ENCODE results near the gene AMN. TPM values are rescaled to one million over a fixed set of nuclear protein-coding genes. Genes with fewer than 3 reads are reported as not detected.

The AMN gene
- total and polyA plus RNA-seq, 2 experiments from 2014 or later = 0.69 to 1.2 TPM

GRCh38 chr14:102891111-102891510 is 31.4 kb upstream of the AMN start:
- ATAC-seq (peak; percentile 80), DNase-seq (ENCODE audit: low spot score) (peak; percentile 33)
- no peaks in the 10 kb centered on the region for H3K36me3 ChIP-seq (ENCODE audit: insufficient read depth)
- Mint-ChIP-seq H3K27ac (no peak overlapping the region), H3K9me3 (no peaks in the 10 kb centered on the region), H3K4me1 (peaks cover 6% of the 10 kb centered on the region; the same call in 1 of the 3 replicates), H3K4me3 (no peak overlapping the region), H3K36me3 (ENCODE audit: low read depth) (no peaks in the 10 kb centered on the region), H3K27me3 (ENCODE audit: insufficient read depth, low read depth, poor library complexity) (no peaks in the 10 kb centered on the region)
- no peak overlapping the region for H3K4me2 ChIP-seq
- H3K27me3 ChIP-seq (ENCODE audit: insufficient read depth) = no peaks in the 10 kb centered on the region
- no peak for TF ChIP-seq EZH2 (IDR thresholded peaks at IDR 0.05; ENCODE audit: low read depth, unreplicated experiment)
- TF ChIP-seq NANOG (IDR thresholded peaks at IDR 0.05; ENCODE audit: borderline replicate concordance) = no peak
- no peak for TF ChIP-seq CTCF (conservative IDR thresholded peaks at IDR 0.05; ENCODE audit: low read depth in 2 of 2)
- TF ChIP-seq, protein P1, sequence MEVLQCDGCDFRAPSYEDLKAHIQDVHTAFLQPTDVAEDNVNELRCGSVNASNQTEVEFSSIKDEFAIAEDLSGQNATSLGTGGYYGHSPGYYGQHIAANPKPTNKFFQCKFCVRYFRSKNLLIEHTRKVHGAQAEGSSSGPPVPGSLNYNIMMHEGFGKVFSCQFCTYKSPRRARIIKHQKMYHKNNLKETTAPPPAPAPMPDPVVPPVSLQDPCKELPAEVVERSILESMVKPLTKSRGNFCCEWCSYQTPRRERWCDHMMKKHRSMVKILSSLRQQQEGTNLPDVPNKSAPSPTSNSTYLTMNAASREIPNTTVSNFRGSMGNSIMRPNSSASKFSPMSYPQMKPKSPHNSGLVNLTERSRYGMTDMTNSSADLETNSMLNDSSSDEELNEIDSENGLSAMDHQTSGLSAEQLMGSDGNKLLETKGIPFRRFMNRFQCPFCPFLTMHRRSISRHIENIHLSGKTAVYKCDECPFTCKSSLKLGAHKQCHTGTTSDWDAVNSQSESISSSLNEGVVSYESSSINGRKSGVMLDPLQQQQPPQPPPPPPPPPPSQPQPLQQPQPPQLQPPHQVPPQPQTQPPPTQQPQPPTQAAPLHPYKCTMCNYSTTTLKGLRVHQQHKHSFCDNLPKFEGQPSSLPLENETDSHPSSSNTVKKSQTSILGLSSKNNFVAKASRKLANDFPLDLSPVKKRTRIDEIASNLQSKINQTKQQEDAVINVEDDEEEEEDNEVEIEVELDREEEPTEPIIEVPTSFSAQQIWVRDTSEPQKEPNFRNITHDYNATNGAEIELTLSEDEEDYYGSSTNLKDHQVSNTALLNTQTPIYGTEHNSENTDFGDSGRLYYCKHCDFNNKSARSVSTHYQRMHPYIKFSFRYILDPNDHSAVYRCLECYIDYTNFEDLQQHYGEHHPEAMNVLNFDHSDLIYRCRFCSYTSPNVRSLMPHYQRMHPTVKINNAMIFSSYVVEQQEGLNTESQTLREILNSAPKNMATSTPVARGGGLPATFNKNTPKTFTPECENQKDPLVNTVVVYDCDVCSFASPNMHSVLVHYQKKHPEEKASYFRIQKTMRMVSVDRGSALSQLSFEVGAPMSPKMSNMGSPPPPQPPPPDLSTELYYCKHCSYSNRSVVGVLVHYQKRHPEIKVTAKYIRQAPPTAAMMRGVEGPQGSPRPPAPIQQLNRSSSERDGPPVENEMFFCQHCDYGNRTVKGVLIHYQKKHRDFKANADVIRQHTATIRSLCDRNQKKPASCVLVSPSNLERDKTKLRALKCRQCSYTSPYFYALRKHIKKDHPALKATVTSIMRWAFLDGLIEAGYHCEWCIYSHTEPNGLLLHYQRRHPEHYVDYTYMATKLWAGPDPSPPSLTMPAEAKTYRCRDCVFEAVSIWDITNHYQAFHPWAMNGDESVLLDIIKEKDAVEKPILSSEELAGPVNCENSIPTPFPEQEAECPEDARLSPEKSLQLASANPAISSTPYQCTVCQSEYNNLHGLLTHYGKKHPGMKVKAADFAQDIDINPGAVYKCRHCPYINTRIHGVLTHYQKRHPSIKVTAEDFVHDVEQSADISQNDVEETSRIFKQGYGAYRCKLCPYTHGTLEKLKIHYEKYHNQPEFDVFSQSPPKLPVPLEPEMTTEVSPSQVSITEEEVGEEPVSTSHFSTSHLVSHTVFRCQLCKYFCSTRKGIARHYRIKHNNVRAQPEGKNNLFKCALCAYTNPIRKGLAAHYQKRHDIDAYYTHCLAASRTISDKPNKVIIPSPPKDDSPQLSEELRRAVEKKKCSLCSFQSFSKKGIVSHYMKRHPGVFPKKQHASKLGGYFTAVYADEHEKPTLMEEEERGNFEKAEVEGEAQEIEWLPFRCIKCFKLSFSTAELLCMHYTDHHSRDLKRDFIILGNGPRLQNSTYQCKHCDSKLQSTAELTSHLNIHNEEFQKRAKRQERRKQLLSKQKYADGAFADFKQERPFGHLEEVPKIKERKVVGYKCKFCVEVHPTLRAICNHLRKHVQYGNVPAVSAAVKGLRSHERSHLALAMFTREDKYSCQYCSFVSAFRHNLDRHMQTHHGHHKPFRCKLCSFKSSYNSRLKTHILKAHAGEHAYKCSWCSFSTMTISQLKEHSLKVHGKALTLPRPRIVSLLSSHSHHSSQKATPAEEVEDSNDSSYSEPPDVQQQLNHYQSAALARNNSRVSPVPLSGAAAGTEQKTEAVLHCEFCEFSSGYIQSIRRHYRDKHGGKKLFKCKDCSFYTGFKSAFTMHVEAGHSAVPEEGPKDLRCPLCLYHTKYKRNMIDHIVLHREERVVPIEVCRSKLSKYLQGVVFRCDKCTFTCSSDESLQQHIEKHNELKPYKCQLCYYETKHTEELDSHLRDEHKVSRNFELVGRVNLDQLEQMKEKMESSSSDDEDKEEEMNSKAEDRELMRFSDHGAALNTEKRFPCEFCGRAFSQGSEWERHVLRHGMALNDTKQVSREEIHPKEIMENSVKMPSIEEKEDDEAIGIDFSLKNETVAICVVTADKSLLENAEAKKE (CRISPR knock-in tag; IDR thresholded peaks at IDR 0.05) = no peak
- TF ChIP-seq STAT1 (IDR thresholded peaks at IDR 0.05; ENCODE audit: unreplicated experiment) = no peak
- TF ChIP-seq CREB1 (CRISPR knock-in tag; IDR thresholded peaks at IDR 0.05; ENCODE audit: low read depth) = no peak
- TF ChIP-seq REST (IDR thresholded peaks at IDR 0.05; ENCODE audit: unreplicated experiment) = no peak
- TF ChIP-seq POLR2AphosphoS5 (IDR thresholded peaks at IDR 0.05; ENCODE audit: low read depth) = no peak
- no peak for TF ChIP-seq ZNF114 (CRISPR knock-in tag; IDR thresholded peaks at IDR 0.05)
- no peak for TF ChIP-seq JUNB (IDR thresholded peaks at IDR 0.05; ENCODE audit: unreplicated experiment)
- no peak for TF ChIP-seq ETS1 (IDR thresholded peaks at IDR 0.05)
- TF ChIP-seq EZH2phosphoT487 (IDR thresholded peaks at IDR 0.05; ENCODE audit: unreplicated experiment) = no peak
- TF ChIP-seq ZNF331 (CRISPR knock-in tag; IDR thresholded peaks at IDR 0.05; ENCODE audit: low read depth) = no peak
- no peak overlapping the region for H3K4me3 ChIP-seq
- no peaks in the 10 kb centered on the region for H3K9me2 ChIP-seq (ENCODE audit: insufficient read depth)
- H3K4me1 ChIP-seq (ENCODE audit: insufficient read depth) = no peaks in the 10 kb centered on the region
- H3F3A ChIP-seq (replicated peaks; ENCODE audit: low read depth) = no peaks in the 10 kb centered on the region
- no peaks in the 10 kb centered on the region for H3K79me2 ChIP-seq (replicated peaks; ENCODE audit: insufficient read depth)
- H4K20me1 ChIP-seq (replicated peaks; ENCODE audit: insufficient read depth) = no peaks in the 10 kb centered on the region
- no peak overlapping the region for H2AFZ ChIP-seq
- H3K27ac ChIP-seq (ENCODE audit: low read depth) = no peak overlapping the region

Data from GM23338 (cell line).